ENCODE results near the gene CDKN1A.

- TF ChIP-seq USF2 (IDR thresholded peaks at IDR 0.05; ENCODE audit: borderline replicate concordance, low read depth, low read length) = no peak
- peak in 1 of 3 experiments; percentile 31; a peak in 1 of 6 replicates for TF ChIP-seq CTCF (IDR thresholded peaks at IDR 0.05 in 2 of 3, conservative IDR thresholded peaks at IDR 0.05 in 1 of 3; ENCODE audit: control insufficient read depth in 2 of 3, extremely low read depth in 1 of 3, insufficient read depth in 1 of 3, low read depth in 3 of 3, low read length in 3 of 3)
- no peak for TF ChIP-seq POLR2A (IDR thresholded peaks at IDR 0.05; ENCODE audit: low read depth, low read length)
- TF ChIP-seq TAF1 (IDR thresholded peaks at IDR 0.05; ENCODE audit: borderline replicate concordance, low read depth, low read length) = no peak
- TF ChIP-seq FOS (IDR thresholded peaks at IDR 0.05; ENCODE audit: borderline replicate concordance, extremely low read depth, insufficient read length) = no peak
- TF ChIP-seq LARP7 (IDR thresholded peaks at IDR 0.05) = no peak
Observed at GRCh38 chr6:36650848-36651478, 27.6 kb upstream of the CDKN1A start.
